Suprapubic skin (tissue), 4 donors: ENCODE data around the gene JAZF1.

Experiments used
- CTCF ChIP-seq, 2 donors: fragments of 200-600 bp in 1 of 2; fragments of 450-650 bp in 1 of 2; sonication (generic) in 1 of 2; IDR thresholded peaks; one replicate each; pipeline ENCODE4 v1.5.1; 2016 to 2019; ENCODE audit warnings: antibody characterized with exemption in 2 of 2, mild to moderate bottlenecking in 1 of 2, moderate library complexity in 1 of 2
- EP300 ChIP-seq: sonication (generic); formaldehyde crosslinking; IDR thresholded peaks from one replicate; pipeline ENCODE4 v1.6.1; 2017; ENCODE audit warnings: antibody characterized with exemption
- POLR2AphosphoS5 ChIP-seq, 3 donors: sonication (generic); formaldehyde crosslinking; IDR thresholded peaks; one replicate each; pipeline ENCODE4 v1.6.1; 2017; ENCODE audit warnings: antibody characterized with exemption in 3 of 3

- no peak for TF ChIP-seq CTCF (IDR thresholded peaks at IDR 0.05)
- no peak for TF ChIP-seq EP300
- TF ChIP-seq POLR2AphosphoS5 (IDR thresholded peaks at IDR 0.05) = no peak
These were observed 189.5 kb downstream of the JAZF1 start for GRCh38 chr7:27991006-27991528.
